GM19455 (cell line): ENCODE data around the gene MYL4.

Experiments used
- ATAC-seq: cut with Tn5 transposase; IDR thresholded peaks from one replicate; pipeline ENCODE4 v1.9.1; 2021; ENCODE audit not compliant: unreplicated experiment

The MYL4 gene

GRCh38 chr17:47239619-47239966 lies 30.4 kb downstream of the MYL4 start:
- no peak for ATAC-seq

GRCh38 chr17:47239967-47240651 lies 31.0 kb downstream of the MYL4 start:
- no peak for ATAC-seq

- no peak for ATAC-seq
Measured at GRCh38 chr17:47240806-47241205, 31.7 kb downstream of the MYL4 start.

- no peak for ATAC-seq
Measured at GRCh38 chr17:47242648-47243047, 33.5 kb downstream of the MYL4 start.

- ATAC-seq, result no peak
Measured at GRCh38 chr17:47243737-47244598, 34.8 kb downstream of the MYL4 start.

- no peak for ATAC-seq
Measured at GRCh38 chr17:47244697-47245096, 35.5 kb downstream of the MYL4 start.

GRCh38 chr17:47246120-47246519 lies 37.0 kb downstream of the MYL4 start:
- ATAC-seq, result no peak

GRCh38 chr17:47250855-47251254 lies 41.7 kb downstream of the MYL4 start:
- ATAC-seq, result no peak

- ATAC-seq, result no peak
Measured at GRCh38 chr17:47251421-47251940, 42.3 kb downstream of the MYL4 start.

GRCh38 chr17:47252209-47252608 lies 43.1 kb downstream of the MYL4 start:
- ATAC-seq, result no peak

GRCh38 chr17:47252766-47253512 lies 43.8 kb downstream of the MYL4 start:
- no peak for ATAC-seq

- peak; percentile 79 for ATAC-seq
Measured at GRCh38 chr17:47253541-47254402, 44.6 kb downstream of the MYL4 start, which contains the start of gene ITGB3. Gene ITGB3 (plus strand): TSS chr17:47253827. CDS start chr17:47253862, 35 bp downstream.

- ATAC-seq, result no peak
Measured at GRCh38 chr17:47254403-47254943, 45.3 kb downstream of the MYL4 start.

GRCh38 chr17:47257651-47258339 lies 48.6 kb downstream of the MYL4 start:
- no peak for ATAC-seq

GRCh38 chr17:47262586-47262985 lies 53.4 kb downstream of the MYL4 start:
- ATAC-seq, result no peak

GRCh38 chr17:47264166-47264565 lies 55.0 kb downstream of the MYL4 start:
- ATAC-seq, result no peak

- no peak for ATAC-seq
Measured at GRCh38 chr17:47265983-47266541, 56.9 kb downstream of the MYL4 start.

- no peak for ATAC-seq
Measured at GRCh38 chr17:47266782-47267181, 57.6 kb downstream of the MYL4 start.

- ATAC-seq, result no peak
Measured at GRCh38 chr17:47267354-47267828, 58.2 kb downstream of the MYL4 start.
